AG20443 (cell line): ENCODE measurements around the gene SLC39A3.

ENCODE experiments used
- DNase-seq: peaks from one replicate; pipeline ENCODE4 v3.0.0; 2012; ENCODE audit warnings: low spot score, mixed read lengths

The SLC39A3 gene

GRCh38 chr19:2768365-2769132 lies 28.7 kb upstream of the SLC39A3 start:
- no peak for DNase-seq

DNA sequence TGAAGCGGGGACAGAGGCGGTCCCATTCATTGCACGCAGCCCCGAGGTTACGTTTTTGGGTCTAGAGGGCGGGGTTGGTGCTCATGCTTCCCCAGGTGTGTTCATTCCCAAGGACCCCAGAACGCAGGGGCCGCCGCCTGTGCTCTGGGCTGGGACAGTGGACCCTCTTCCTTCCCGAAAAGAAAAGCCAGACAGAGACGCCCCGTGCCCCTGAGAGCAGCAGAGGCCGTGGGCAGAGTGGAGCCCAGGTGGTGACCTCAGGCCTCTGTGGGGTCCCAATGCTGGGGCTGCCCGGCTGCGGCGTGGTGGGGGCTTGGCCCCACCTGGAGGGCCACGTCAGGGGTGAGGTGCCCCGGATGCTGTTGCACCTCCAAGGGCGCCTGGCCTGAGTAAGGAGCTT lies 27.9 kb upstream of the SLC39A3 start:
- DNase-seq = no peak

DNA sequence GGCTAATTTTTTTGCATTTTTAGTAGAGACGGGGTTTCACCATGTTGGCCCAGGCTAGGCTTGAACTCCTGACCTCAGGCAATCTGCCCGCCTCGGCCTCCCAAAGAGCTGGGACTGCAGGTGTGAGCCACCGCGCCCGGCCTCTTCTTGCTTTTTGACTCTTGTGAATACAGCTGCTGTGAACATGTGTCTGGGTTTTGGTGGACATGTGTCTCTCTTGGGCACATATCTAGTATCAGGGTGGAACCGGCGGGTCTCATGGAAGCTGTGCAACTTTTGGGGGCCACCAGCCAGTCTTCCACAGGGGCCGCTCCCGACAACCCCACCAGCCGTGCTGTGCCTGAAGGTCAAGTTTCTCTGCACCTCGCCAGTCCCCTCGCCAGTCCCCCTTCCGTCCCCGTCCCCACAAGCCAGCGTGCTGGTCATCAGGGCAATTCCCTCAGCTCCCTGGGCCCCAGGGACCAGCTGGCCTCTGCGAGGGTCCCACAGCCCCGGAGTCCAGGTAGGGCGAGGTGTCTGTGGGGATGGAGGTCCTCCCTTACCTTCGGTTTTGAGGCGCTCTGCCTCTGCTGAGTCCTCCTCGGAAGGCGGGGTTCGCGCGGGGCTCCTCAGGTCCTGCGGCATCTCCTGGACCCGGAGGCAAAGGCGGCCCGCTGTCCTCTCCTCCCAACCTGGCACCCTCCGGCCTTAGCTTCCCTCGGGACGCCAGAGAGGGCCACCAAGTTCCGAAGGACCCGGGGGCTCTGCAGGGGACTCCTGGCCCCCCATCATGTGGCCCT lies 27.0 kb upstream of the SLC39A3 start:
- DNase-seq = no peak

DNA sequence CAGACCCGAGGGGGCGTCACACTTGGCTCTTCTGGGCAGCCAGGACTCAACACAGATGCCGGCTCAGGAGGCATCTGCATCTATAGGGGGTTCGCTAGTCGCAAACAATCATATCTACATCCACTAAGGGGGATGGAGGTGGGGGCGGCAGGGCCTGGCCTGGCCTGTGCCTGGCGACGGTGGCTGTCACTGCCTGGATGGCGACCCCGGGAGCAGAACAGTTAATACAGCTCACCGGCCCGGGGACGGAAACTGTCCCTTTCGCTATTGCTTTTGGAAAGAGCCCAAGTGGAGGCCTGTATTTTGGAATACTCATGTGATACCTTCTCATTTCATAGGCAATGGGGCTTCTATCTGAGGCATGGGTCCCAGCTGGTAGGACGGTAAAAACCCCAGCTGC lies 25.6 kb upstream of the SLC39A3 start:
- no peak for DNase-seq

GRCh38 chr19:2764945-2765344 lies 25.1 kb upstream of the SLC39A3 start:
- no peak for DNase-seq

GRCh38 chr19:2763687-2764086 lies 23.9 kb upstream of the SLC39A3 start:
- DNase-seq = no peak

DNA sequence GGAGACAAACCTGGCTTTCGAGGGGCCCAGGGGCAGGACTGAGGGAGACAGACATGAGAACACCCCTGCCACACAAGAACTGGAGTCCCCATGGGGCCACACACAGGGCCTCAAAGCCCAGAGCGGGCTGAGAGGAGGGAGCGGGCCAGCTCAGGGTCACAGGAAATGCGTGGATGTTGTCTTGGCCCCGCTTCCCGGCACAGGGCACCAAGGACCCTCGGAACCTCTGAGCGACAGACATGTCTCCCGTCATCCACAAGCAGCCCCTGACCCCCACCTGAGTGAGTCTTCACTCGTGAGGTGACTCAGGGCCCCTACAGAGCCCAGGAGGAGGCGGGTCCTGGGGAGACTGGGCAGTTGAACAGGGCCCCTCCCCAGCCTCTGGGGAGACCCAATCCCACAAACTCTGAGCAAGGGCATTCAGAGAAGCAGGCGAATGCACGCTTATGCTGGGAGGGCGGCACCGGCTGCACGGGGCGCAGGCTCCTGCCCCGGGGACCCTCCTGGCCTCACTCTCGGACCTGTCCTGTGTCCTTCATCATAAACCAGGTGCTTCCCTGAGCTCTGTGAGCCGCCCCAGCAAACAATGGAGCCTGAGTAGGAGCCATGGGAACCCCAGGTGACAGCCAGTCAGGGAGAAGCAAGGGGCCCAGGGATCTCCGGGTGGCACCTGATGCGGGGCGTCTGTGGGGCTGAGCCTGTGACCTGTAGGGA lies 23.1 kb upstream of the SLC39A3 start:
- DNase-seq = no peak

DNA sequence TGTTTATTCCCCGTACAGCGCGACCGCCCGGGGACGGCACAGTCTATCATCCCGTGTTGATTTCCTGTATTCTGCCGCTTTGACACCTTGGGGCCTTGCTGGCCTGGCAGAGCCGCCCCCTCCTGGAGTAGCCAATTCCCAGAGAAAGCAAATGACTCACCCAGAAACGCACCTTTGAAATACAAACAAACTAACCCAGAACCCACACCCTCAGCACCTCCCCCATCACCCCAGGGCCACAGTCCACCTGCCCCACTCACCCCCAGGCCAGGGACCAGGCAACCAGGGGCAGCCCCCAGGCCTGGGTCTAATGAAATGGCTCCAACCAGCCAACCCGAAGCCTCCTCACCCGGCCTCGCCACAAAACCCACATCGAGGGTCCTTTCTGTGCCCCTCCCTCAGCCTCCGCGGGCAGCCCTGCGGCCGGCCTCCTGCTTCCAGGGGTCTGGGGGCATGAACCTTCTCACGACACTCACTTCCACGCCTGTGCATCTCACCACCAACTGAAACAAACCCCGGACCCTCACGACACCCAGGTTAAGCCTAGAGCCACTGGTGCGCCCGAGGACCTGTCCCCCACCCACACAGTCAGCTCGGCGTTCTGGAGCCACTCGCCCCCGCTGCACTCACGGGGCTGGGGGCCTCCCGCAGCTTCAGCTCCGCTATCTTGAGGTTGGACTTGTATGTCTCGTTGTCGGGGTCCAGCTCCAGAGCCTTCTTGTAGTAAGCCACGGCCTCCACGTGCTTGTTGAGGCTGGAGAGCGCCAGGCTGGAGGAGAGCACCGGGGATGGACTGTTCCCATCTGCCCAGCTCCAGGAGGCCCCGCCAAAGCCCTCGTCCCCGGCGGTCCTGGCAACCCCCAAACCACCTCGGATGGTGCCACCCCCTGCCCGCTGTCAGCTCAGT lies 22.3 kb upstream of the SLC39A3 start:
- DNase-seq = no peak

GRCh38 chr19:2761309-2761677 lies 21.5 kb upstream of the SLC39A3 start:
- no peak for DNase-seq

DNA sequence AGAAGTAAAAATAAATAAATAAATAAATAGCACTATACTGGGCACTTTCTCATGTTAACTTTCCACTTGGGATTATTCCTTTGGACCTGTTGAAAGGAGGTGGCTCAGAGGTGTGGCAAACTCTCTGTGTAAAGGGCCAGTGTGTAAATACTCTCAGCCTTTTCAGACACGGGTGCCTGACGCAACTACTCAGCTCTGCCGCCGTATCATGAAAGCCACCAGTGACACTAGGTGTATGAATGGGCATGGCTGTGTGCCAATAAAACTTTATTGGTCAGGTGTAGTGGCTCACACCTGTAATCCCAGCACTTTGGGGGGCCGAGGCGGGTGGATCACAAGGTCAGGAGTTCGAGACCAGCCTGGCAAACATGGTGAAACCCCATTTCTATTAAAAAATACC lies 20.1 kb upstream of the SLC39A3 start:
- DNase-seq = no peak

GRCh38 chr19:2759362-2759761 lies 19.5 kb upstream of the SLC39A3 start:
- DNase-seq = no peak

DNA sequence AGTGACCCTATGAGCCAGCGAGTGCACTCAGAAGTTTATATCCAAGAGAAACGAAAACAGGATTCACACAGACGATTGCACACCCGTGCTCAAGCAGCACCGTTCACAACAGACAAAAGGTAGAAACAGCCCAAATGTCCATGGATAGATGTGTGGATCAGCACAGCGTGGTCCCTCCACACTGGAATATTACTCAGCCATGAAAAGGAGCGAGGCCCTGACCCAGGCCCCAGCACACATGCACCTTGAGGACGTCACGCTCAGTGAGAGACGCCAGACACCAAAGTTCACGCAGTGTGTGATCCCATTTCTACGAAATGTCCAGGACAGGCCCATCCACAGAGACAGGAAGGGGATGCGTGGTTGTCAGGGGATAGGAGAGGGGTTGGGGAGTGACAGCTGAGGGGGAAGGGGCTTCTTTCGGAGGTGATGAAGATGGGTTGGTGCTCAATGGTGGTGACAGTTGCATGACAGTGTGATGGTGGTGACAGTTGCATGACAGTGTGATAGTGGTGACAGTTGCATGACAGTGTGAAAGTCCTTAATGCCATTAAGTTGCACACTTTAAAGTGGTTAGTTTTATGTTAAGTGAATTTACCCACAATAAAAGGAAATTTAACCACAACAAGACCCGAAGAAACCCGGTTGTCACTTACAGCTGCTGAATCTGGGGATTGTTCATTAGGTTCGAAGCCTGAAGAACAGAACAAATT lies 18.9 kb upstream of the SLC39A3 start:
- no peak for DNase-seq

DNA sequence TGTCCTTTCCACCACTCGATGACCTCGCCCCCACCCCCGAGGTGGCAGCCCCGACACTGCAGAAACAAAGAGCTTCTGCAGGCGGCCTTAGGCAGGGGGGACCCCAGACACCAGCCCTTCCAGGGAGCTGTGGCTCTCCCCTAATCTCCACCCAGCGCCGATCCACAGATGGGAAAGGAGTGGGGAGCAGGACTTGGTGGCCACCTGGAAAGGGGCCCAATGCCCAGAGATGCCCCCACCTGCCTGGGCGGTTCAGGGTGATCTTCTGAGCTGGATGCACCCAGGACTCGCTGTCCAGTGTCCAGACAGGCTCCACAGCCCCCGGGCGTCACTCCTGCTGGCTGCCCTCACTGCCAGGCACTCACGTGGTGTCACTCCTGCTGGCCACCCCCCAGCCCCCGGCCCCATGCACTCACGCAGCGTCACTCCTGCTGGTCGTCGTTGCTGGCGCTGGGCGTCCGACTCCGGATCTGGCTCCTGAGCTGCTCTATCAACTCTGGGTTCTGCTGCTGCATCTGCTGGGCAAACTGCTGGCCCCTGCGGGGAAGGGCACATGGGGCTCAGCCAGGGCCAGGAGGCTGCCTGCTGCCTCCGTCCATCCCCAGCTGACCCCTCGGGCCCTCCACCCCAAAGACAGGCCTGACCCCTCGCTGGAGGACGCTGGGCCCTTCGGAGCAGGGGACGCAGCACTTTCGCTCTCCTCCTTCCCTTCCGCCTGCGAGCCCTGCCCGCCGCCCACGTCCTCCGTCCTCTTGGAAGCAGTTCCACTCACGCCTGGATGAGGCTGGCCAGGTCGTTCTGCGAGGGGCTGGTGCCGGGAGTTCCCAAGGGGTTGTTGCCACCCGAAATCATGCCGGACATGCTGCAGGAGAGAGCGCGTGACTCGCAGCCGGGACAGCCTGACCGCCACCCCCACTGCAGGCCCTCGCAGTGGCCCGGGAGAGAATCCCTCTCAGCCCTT lies 17.4 kb upstream of the SLC39A3 start:
- no peak for DNase-seq

- DNase-seq = no peak
Observed at GRCh38 chr19:2756477-2756876, 16.7 kb upstream of the SLC39A3 start.

DNA sequence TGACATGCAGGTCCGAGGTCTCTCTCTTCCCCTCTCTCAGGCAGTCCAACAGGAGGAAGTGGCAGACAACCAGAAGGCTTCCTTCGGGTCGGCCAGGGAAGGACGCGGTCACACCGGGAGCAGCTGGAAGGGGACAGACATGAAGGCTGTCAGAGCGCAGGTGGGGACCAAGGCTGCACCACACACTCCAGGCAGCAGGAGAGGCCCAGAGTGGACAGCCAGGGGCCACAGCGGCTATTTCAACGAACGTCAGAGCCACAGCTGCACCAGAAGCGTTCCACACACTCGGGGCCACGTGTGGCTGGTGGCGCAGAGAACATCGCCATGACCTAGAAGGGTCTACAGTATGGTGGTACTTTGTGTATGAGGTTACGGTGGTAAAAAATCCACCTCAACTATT lies 16.0 kb upstream of the SLC39A3 start:
- no peak for DNase-seq

- no peak for DNase-seq
Observed at GRCh38 chr19:2755448-2755705, 15.6 kb upstream of the SLC39A3 start.

- no peak for DNase-seq
Observed at GRCh38 chr19:2754659-2755447, 15.0 kb upstream of the SLC39A3 start.

- no peak for DNase-seq
Observed at GRCh38 chr19:2751438-2751830, 11.6 kb upstream of the SLC39A3 start.

GRCh38 chr19:2750808-2751437 lies 11.1 kb upstream of the SLC39A3 start:
- no peak for DNase-seq
